ENCODE measurements around the gene LPAR2.

GRCh38 chr19:19636573-19637185, 8.7 kb upstream of the LPAR2 start:
- TF ChIP-seq, protein P1, sequence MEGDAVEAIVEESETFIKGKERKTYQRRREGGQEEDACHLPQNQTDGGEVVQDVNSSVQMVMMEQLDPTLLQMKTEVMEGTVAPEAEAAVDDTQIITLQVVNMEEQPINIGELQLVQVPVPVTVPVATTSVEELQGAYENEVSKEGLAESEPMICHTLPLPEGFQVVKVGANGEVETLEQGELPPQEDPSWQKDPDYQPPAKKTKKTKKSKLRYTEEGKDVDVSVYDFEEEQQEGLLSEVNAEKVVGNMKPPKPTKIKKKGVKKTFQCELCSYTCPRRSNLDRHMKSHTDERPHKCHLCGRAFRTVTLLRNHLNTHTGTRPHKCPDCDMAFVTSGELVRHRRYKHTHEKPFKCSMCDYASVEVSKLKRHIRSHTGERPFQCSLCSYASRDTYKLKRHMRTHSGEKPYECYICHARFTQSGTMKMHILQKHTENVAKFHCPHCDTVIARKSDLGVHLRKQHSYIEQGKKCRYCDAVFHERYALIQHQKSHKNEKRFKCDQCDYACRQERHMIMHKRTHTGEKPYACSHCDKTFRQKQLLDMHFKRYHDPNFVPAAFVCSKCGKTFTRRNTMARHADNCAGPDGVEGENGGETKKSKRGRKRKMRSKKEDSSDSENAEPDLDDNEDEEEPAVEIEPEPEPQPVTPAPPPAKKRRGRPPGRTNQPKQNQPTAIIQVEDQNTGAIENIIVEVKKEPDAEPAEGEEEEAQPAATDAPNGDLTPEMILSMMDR (IDR thresholded peaks at IDR 0.05; ENCODE audit: insufficient read depth, low read length, poor library complexity, severe bottlenecking): no peak
- no peak for TF ChIP-seq EZH2phosphoT487 (conservative IDR thresholded peaks at IDR 0.05; ENCODE audit: low read length)
